ENCODE measurements around the gene NUP155.
A peak's percentile ranks its signal among the peaks of the same experiment; 100 is the strongest.
"Not testable (repeated sequence)": the region's sequence is repeated elsewhere in the genome, so short reads cannot be mapped to it uniquely, and the experiment has no call there.

The NUP155 gene

GRCh38 chr5:37275511-37275910 is 95.4 kb downstream of the NUP155 start:
- DNase-seq: no peak

- DNase-seq: no peak
These were observed 98.4 kb downstream of the NUP155 start for GRCh38 chr5:37272511-37272910.

- DNase-seq: not testable (repeated sequence)
These were observed 102.8 kb downstream of the NUP155 start for GRCh38 chr5:37268100-37268499.

- no peak for DNase-seq
These were observed 115.0 kb downstream of the NUP155 start for GRCh38 chr5:37255774-37256358.

GRCh38 chr5:37254581-37254980 is 116.3 kb downstream of the NUP155 start:
- no peak for DNase-seq

- no peak for DNase-seq
These were observed 119.2 kb downstream of the NUP155 start for GRCh38 chr5:37251665-37252064.

GRCh38 chr5:37249815-37250164 is 121.1 kb downstream of the NUP155 start:
- DNase-seq: no peak

GRCh38 chr5:37248970-37249814 is 121.7 kb downstream of the NUP155 start, which contains the start of gene CPLANE1:
Gene CPLANE1, minus strand, starts transcription at chr5:37249376. Its CDS starts 1,678 bp downstream, at chr5:37247698.
- peak; percentile 74 for DNase-seq

- DNase-seq: no peak
These were observed 122.4 kb downstream of the NUP155 start for GRCh38 chr5:37248421-37248969.

- DNase-seq: no peak
These were observed 123.4 kb downstream of the NUP155 start for GRCh38 chr5:37247496-37247895.

GRCh38 chr5:37247036-37247435 is 123.9 kb downstream of the NUP155 start:
- no peak for DNase-seq

Data from CD4-positive, alpha-beta T cell treated with Interleukin-17A for 4 hours (primary cell).